KMS-11 (cell line): ENCODE measurements around the gene TEP1.

Experiments
- H2AFZ ChIP-seq: fragments of 200-600 bp; sonication (generic); 2 replicates; pipeline ENCODE4 v1.6.1; 2016; ENCODE audit warnings: antibody characterized with exemption, mixed run types, low read depth
- H3K27ac ChIP-seq: fragments of 200-600 bp; sonication (generic); 2 replicates; pipeline ENCODE4 v1.6.1; 2016; ENCODE audit warnings: mild to moderate bottlenecking, mixed run types
- H3K27me3 ChIP-seq: fragments of 200-600 bp; sonication (generic); 2 replicates; pipeline ENCODE4 v1.6.1; 2017; ENCODE audit warnings: mild to moderate bottlenecking, low read depth, mixed run types, moderate library complexity; ENCODE audit not compliant: insufficient read depth
- H3K36me3 ChIP-seq: fragments of 200-600 bp; sonication (generic); 2 replicates; pipeline ENCODE4 v1.6.1; 2017; ENCODE audit warnings: mild to moderate bottlenecking, mixed run types; ENCODE audit not compliant: insufficient read depth
- H3K4me1 ChIP-seq: fragments of 200-600 bp; sonication (generic); 2 replicates; pipeline ENCODE4 v1.6.1; 2016; ENCODE audit warnings: mild to moderate bottlenecking, low read depth, mixed run types; ENCODE audit not compliant: poor library complexity, severe bottlenecking
- H3K4me2 ChIP-seq: fragments of 200-600 bp; sonication (generic); 2 replicates; pipeline ENCODE4 v1.7.0; 2016; ENCODE audit warnings: mild to moderate bottlenecking, mixed run types
- H3K4me3 ChIP-seq: fragments of 200-600 bp; sonication (generic); IDR thresholded peaks from 2 replicates; pipeline ENCODE4 v1.6.1; 2017; ENCODE audit warnings: low read depth, low read length, mixed read lengths; ENCODE audit not compliant: insufficient read depth
- H3K79me2 ChIP-seq: fragments of 200-600 bp; sonication (generic); 2 replicates; pipeline ENCODE4 v1.6.1; 2016; ENCODE audit warnings: low read depth, mixed run types; ENCODE audit not compliant: insufficient read depth
- H3K9ac ChIP-seq: fragments of 200-600 bp; sonication (generic); 2 replicates; pipeline ENCODE4 v1.6.1; 2016; ENCODE audit warnings: mild to moderate bottlenecking, mixed run types
- H4K20me1 ChIP-seq: fragments of 200-600 bp; sonication (generic); 2 replicates; pipeline ENCODE4 v1.6.1; 2016; ENCODE audit warnings: mild to moderate bottlenecking, mixed run types; ENCODE audit not compliant: insufficient read depth
- TF ChIP-seq, protein P1 (sequence below): fragments of 200-600 bp; sonication (generic); conservative IDR thresholded peaks from 2 replicates; pipeline ENCODE4 v1.6.1; 2017; ENCODE audit warnings: low read depth, mild to moderate bottlenecking, antibody characterized with exemption, low read length, moderate library complexity, mixed read lengths

The TEP1 gene

DNA sequence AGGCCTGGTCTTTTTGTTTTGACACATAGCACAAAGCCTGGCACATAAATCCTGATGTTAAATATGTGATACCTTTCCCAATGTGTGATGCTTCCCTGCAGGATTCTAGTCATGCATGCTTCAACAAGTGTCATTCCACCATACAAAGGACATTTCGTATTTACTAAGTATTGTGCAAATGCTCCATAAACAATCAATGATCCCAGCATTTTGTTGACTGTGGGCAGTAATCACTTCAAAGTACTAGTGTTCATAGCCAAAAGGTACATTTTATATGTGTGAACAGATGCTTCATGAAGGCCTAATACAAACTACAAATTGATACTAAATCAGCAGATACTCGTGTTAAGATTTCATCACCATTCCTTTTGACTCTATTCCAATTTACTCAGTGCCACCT is 84.6 kb downstream of the TEP1 start:
- Histone ChIP-seq H3K27ac (no peak overlapping the region), H3K36me3 (no peaks in the 10 kb centered on the region; the same call in 1 of the 2 replicates), H3K27me3 (no peaks in the 10 kb centered on the region), H2AFZ (no peak overlapping the region), H4K20me1 (no peaks in the 10 kb centered on the region), H3K4me2 (no peak overlapping the region), H3K4me3 (no peak overlapping the region), H3K9ac (no peak overlapping the region), H3K79me2 (peaks cover 42% of the 10 kb centered on the region), H3K4me1 (peaks cover 25% of the 10 kb centered on the region)
- TF ChIP-seq, protein P1, sequence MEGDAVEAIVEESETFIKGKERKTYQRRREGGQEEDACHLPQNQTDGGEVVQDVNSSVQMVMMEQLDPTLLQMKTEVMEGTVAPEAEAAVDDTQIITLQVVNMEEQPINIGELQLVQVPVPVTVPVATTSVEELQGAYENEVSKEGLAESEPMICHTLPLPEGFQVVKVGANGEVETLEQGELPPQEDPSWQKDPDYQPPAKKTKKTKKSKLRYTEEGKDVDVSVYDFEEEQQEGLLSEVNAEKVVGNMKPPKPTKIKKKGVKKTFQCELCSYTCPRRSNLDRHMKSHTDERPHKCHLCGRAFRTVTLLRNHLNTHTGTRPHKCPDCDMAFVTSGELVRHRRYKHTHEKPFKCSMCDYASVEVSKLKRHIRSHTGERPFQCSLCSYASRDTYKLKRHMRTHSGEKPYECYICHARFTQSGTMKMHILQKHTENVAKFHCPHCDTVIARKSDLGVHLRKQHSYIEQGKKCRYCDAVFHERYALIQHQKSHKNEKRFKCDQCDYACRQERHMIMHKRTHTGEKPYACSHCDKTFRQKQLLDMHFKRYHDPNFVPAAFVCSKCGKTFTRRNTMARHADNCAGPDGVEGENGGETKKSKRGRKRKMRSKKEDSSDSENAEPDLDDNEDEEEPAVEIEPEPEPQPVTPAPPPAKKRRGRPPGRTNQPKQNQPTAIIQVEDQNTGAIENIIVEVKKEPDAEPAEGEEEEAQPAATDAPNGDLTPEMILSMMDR = no peak

DNA sequence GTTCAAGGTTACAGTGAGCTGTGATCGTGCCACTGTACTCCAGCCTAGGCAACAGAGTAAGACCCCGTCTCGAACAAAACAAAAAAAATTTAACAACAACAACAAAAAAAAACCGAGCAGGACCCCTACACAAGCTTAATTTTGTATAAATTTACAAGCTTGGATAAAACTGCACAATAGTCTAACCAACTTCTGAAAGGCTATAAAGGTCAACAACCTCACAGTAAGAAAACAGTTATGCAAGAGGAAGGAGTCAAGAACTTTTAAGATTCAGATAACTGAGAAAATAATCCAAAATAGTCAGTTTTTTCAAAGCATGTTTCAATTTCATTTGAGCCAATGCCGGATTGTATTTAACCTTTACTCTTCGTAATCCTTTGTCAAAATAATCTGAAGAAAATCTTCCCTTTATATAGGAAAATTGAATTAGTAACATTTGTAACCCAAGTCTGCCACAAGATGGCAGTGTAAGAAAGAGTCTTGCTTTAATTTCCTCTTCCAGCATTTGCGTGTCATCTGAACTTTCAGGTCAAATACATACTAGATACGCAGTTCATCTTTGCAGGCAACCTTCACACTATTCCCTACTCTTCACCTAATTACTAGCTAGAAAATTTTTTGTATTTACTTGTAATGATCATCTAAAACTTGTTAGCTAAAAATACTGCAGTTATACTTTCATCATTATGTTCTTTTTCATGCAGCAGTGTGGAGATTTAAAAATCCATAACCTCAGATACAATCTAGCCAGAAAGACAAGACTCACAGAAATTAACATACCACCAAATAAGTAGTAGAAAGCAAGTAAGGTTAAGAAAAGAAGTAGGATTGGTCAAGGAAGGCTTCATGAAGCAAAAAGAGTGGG is 86.1 kb downstream of the TEP1 start:
- 0 out of 2 replicates have a peak overlapping the region, but pooled peaks have one; percentile 19 for H3K4me2 ChIP-seq
- H3K27ac ChIP-seq = peak overlapping the region; percentile 6; the same call in 1 of the 2 replicates
- H4K20me1 ChIP-seq = no peaks in the 10 kb centered on the region
- no peaks in the 10 kb centered on the region; the same call in 1 of the 2 replicates for H3K36me3 ChIP-seq
- TF ChIP-seq, protein P1 = peak; percentile 62
- H2AFZ ChIP-seq = no peak overlapping the region
- H3K79me2 ChIP-seq = peaks cover 34% of the 10 kb centered on the region
- peaks cover 24% of the 10 kb centered on the region for H3K4me1 ChIP-seq
- H3K27me3 ChIP-seq = no peaks in the 10 kb centered on the region
- H3K4me3 ChIP-seq = no peak overlapping the region
- H3K9ac ChIP-seq = no peak overlapping the region

DNA sequence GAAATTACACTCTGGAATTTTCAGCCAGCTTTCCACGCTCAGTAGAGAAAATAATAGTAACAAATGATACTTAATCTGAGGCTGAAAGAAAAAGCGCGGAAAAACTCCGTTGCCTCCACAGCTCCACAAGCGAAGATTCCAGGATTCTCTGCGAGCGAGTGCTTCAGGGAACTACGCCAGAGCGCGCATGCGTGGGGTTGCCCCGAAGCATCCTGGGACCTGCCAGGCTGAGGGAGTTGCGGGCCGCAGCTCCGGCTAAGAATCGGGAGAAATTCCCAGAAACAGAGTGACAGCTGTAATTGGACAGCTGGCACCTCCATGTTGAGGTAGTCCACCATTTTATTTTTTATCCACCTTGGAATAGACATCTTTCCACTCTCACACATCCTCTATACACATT is 95.6 kb downstream of the TEP1 start:
- Histone ChIP-seq H2AFZ (no peak overlapping the region), H3K79me2 (no peaks in the 10 kb centered on the region)

More for the DNA sequence above, 95.6 kb downstream of the TEP1 start:
- H3K4me2 ChIP-seq = no peak overlapping the region
- H3K9ac ChIP-seq = no peak overlapping the region
- no peaks in the 10 kb centered on the region for H3K4me1 ChIP-seq
- TF ChIP-seq, protein P1 = no peak
- no peaks in the 10 kb centered on the region for H4K20me1 ChIP-seq
- H3K27ac ChIP-seq = no peak overlapping the region
- no peaks in the 10 kb centered on the region for H3K36me3 ChIP-seq
- H3K27me3 ChIP-seq = no peaks in the 10 kb centered on the region
- H3K4me3 ChIP-seq = no peak overlapping the region
